NB4 (cell line): Measurements from ENCODE around the gene UTY.

Experiments used
- DNase-seq: peaks from one replicate; pipeline ENCODE4 v3.0.0; 2010; ENCODE audit warnings: low read depth
- H3K4me3 ChIP-seq: one replicate; pipeline ENCODE4 v1.5.1; 2011; ENCODE audit warnings: mild to moderate bottlenecking, low read depth, low read length, moderate library complexity
- MYC ChIP-seq: IDR thresholded peaks from 2 replicates; pipeline ENCODE4 v1.6.1; 2011; ENCODE audit warnings: low read depth, low read length
- POLR2A ChIP-seq: IDR thresholded peaks from 2 replicates; pipeline ENCODE4 v1.6.1; 2011; ENCODE audit warnings: mild to moderate bottlenecking; ENCODE audit not compliant: insufficient read length; ENCODE audit errors: extremely low read depth
- TF ChIP-seq, protein P1 (sequence below): IDR thresholded peaks from 2 replicates; pipeline ENCODE4 v1.6.1; 2011; ENCODE audit warnings: low read depth, low read length
- TF ChIP-seq, protein P2 (sequence below): IDR thresholded peaks from one replicate; pipeline ENCODE4 v1.5.1; 2012; ENCODE audit warnings: low read depth, low read length

Gene UTY

DNA sequence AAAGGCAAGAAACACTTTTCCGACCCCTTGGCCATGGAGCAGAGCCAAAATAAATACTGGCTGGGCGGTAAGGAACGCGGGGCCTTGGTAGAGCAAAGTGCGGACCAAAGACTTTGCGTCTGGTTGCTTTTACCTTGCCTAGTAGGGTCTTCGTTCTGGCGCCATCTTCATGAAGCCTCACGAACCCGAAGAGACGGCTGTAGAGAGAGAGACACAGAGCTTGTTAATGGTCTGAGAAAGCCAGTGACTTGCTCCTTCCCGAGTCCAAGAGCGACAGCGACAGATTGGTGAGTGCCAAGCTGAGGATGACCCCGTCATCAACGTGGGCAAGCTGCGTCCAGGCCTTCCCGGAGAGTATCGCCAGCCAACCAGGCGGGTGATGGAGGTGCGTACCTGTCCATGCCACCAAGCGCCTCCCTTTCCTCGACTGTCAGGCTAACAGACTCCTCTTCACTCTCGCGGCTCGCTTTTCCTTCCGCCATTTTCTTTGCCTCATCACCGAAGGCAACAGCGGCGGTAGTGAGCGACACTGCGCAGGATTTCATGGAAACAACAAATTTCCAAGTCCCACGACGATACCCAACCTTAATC, 617 bp downstream of the UTY start:
- no peak for DNase-seq
- TF ChIP-seq, protein P1, sequence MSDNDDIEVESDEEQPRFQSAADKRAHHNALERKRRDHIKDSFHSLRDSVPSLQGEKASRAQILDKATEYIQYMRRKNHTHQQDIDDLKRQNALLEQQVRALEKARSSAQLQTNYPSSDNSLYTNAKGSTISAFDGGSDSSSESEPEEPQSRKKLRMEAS, result no peak
- TF ChIP-seq MYC, result no peak
- TF ChIP-seq, protein P2, sequence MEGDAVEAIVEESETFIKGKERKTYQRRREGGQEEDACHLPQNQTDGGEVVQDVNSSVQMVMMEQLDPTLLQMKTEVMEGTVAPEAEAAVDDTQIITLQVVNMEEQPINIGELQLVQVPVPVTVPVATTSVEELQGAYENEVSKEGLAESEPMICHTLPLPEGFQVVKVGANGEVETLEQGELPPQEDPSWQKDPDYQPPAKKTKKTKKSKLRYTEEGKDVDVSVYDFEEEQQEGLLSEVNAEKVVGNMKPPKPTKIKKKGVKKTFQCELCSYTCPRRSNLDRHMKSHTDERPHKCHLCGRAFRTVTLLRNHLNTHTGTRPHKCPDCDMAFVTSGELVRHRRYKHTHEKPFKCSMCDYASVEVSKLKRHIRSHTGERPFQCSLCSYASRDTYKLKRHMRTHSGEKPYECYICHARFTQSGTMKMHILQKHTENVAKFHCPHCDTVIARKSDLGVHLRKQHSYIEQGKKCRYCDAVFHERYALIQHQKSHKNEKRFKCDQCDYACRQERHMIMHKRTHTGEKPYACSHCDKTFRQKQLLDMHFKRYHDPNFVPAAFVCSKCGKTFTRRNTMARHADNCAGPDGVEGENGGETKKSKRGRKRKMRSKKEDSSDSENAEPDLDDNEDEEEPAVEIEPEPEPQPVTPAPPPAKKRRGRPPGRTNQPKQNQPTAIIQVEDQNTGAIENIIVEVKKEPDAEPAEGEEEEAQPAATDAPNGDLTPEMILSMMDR, result no peak
- no peak for TF ChIP-seq POLR2A
- H3K4me3 ChIP-seq, result no peak overlapping the region

DNA sequence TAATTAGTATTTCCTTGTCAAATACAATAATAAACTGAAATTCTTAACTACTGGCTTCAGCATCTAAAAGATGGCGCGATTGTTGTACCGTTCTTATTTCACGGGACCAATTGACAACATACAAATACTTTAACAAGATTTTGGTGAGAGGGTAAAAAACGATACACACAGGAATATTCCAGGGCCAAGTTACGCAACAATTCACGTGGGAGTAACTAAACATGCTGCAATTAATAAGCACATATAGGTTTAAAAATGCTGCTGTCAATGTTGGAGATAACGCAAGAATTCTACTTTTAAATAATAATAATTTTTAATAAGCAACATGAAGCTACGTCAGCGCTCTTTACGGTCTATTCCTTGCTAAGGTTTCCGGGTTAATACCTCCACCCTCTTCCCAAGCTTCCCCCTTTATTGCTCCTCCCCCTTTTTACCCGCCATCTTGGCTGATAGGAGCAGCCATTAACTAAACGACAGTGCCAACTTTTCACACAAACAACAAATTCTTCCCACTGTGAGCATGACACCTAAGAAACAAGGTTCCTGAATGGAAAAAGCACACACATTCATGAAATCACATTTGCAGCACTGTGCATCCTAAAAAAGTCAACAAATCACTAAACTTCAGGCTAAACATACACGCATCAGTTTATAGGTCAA, 1.6 kb downstream of the UTY start:
- TF ChIP-seq MYC, result no peak
- no peak for TF ChIP-seq POLR2A
- TF ChIP-seq, protein P2, result no peak
- TF ChIP-seq, protein P1, result no peak
- DNase-seq, result no peak
- H3K4me3 ChIP-seq, result no peak overlapping the region

DNA sequence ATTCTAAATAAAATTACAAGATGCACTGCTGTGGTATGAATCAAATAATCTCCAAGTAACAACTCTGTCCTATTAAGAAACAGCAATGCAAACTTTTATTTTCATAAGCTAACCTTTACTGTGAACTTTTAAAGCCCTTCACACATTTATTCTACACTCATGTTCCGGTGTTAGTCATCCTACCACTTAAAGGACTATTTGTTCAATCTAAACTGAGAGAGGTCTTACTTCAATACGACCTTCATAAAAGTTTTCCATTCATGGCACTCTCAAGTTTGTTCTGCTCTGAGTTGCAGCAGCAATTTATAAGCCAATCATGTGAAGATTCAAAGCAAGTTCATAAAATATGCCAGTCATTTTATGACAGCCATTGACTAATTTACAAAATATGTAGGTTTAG, 4.8 kb downstream of the UTY start:
- H3K4me3 ChIP-seq, result no peak overlapping the region
- no peak for DNase-seq
- TF ChIP-seq MYC (no peak), POLR2A (no peak)
- TF ChIP-seq, protein P1, result no peak
- TF ChIP-seq, protein P2, result no peak

DNA sequence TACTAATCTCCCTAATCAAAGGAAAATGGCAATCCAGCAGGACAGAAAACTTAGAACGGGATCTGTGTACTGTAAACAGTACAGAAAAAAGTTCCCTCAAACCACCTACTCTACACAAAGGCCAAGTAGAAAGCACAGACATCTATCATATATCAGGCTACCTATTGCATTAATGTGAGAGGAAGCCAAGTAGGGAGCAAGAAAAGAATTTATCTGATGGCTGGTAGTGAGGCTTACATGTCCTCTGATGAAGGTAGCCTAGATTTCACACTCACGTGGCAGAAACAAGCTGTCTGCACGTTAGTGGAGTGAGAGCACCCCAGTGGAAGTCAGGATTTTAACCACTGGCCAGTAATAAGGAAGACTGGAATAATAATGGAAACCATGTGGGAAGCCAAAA, 28.3 kb downstream of the UTY start:
- TF ChIP-seq, protein P1, result no peak
- TF ChIP-seq, protein P2, result no peak
- TF ChIP-seq MYC, result no peak
- no peak for TF ChIP-seq POLR2A
- no peak overlapping the region for H3K4me3 ChIP-seq
- DNase-seq, result no peak

DNA sequence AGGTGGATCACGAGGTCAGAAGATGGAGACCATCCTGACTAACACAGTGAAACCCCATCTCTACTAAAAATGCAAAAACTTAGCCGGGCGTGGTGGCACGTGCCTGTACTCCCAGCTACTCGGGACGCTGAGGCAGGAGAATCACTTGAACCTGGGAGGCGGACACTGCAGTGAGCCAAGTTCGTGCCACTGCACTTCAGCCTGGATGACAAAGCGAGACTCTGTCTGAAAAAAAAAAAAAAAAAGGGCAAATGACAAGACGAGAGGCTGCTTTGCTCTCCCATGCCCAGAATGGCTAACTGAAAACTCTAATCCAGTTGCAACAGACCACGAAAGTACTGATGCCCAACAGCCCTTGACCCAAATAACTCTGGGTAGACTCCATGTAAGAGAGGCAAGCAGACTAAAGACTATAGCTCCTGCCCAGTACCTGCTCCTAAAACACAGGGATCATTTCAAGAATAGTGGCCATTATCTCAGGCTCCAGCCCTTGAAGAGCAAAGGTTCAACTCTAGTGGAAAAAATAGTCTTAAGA, 29.2 kb downstream of the UTY start:
- TF ChIP-seq, protein P1, result no peak
- TF ChIP-seq POLR2A, result no peak
- TF ChIP-seq MYC, result no peak
- TF ChIP-seq, protein P2, result no peak
- DNase-seq, result no peak
- no peak overlapping the region for H3K4me3 ChIP-seq
